ENCODE results near the gene PTBP1.
"Not testable (repeated sequence)": the region's sequence is repeated elsewhere in the genome, so short reads cannot be mapped to it uniquely, and the experiment has no call there.

Gene PTBP1

DNA sequence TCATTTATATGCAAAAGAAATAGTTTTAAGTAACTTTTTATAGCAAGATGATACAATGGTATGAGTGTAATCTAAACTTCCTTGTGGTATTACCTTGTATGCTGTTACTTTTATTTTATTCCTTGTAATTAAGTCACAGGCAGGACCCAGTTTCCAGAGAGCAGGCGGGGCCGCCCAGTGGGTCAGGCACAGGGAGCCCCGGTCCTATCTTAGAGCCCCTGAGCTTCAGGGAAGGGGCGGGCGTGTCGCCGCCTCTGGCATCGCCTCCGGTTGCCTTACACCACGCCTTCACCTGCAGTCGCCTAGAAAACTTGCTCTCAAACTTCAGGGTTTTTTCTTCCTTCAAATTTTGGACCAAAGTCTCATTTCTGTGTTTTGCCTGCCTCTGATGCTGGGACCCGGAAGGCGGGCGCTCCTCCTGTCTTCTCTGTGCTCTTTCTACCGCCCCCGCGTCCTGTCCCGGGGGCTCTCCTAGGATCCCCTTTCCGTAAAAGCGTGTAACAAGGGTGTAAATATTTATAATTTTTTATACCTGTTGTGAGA is 14.3 kb downstream of the PTBP1 start:
- no peak for DNase-seq

DNA sequence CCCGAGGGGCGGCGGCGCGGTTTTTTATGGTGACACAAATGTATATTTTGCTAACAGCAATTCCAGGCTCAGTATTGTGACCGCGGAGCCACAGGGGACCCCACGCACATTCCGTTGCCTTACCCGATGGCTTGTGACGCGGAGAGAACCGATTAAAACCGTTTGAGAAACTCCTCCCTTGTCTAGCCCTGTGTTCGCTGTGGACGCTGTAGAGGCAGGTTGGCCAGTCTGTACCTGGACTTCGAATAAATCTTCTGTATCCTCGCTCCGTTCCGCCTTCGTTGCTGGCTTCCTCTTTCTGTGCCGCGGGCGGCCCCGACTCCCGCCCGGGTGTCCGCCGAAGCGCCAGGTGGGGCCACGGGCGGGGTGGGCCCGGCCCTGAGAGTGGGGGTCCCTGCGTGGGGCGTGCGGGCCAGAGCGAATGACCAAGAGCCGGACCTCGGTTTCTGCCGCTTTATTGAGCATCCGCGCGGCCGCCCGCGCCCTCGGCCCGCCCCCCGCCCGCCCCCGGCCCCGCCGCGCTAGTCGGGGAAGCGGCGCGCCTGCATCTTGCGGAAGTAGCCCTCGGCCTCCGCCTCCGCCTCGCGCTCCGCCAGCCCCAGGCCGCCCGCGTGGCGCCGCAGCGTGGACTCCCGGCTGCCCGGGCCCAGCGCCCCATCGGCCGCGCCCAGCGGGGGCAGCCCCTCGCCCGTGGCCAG is 14.9 kb downstream of the PTBP1 start:
- DNase-seq: no peak

DNA sequence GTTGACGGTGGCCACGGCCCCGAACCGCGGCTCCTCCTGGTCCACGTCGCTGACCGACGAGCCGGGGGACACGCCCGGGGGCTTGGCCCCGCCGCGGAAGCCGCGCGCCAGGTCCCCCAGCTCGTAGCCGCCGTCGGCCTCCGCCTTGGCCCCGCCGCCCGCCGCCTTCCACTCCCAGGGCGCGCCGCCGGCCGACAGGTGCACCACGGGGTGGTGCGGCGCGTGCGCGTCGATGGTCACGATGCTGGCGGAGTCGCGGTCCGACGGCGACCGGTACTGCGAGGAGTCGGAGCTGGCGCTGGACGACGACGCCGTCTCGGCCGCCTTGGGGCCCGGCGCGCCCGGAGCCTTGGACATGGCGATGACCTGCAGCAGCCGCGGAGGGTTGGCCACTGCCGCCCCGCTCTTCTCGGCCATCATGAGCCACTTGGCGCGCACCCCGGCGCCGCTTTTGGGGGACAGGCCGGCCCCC is 15.5 kb downstream of the PTBP1 start:
- DNase-seq: no peak

DNA sequence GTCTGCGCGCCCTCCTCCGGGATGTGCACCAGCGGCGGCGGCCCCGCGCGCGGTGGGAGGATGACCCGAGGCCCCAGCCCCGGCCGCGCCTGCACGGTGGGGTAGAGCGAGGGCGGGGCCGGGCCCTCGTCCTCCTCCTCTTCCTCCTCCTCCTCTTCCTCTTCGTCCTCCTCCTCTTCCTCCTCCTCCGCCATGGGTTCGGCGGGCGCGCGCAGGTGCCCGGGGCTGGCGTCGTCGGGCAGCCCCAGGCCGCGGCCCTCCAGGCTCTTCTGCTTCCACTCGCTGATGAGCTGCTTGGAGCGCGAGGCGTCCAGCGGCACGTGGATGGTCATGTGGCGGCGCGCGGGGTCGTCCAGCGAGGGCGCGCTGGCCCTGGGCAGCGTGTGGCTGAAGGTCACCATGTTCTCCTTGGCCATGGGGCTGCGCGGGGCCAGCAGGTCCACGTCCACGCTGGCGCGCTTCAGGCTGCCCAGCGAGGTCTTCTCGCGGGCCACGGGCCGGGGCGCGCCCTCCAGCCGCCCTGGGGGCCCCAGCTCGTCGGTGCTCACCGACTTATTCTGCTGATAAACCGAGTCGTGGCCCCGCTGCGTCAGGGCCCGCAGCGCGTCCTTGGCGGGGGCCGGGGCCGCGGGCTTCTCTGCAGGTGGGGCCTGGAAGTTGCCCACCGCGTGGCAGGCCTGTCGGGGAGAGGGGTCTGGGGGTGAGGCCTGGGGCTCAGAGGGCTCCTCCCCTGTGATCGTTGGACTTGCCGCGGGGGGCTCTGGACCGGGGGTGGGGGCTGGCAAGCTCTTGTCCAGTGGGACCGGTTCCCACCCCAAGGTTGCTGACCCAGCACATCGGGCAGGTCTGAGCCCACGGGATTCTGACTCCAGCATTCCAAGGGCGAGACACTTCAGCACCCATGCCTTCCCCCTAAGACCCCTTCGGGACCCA is 16.2 kb downstream of the PTBP1 start:
- no peak for DNase-seq

DNA sequence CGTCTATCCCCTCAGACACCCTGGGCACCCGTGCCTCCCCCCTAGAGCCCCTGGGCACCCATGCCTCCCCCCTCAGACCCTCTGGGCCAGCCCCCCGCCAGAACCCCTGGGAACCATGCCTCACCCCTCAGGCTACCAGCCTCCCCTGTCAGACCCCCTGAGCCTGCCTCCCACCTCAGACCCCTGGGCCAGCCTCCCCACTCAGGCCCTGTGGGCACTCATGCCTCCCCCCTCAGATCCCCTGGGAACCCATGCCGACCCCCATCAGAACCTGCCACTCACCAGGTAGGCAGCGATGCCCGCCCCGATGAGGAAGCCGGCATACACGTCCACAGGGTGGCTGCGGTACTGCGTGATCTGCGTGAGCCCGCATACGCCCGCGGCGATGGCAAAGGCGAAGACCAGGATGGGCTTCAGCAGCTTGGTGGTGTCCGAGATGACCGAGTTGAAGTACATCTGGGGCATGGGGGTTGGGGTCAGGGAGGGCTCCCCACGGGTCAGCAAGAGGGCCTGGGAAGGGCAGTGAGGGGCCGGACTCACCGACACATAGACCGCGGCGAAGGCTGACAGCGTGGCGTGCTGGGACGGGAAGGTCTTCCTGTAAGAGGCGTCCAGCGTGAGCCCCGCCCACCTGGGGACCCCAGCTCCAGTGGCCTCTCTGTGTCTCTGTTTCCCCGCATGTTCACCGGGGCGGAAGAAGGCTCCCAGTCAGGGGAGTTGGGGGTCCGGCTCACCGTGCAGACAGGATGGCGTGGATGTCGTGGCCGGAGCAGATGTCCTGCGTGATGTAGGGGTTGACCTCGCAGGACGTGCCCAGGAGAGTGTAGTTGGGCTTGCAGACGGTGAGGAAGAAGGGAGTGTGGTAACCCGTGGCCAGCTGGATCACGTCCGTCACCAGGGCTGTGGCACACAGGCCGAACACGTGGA is 17.2 kb downstream of the PTBP1 start:
- no peak for DNase-seq

DNA sequence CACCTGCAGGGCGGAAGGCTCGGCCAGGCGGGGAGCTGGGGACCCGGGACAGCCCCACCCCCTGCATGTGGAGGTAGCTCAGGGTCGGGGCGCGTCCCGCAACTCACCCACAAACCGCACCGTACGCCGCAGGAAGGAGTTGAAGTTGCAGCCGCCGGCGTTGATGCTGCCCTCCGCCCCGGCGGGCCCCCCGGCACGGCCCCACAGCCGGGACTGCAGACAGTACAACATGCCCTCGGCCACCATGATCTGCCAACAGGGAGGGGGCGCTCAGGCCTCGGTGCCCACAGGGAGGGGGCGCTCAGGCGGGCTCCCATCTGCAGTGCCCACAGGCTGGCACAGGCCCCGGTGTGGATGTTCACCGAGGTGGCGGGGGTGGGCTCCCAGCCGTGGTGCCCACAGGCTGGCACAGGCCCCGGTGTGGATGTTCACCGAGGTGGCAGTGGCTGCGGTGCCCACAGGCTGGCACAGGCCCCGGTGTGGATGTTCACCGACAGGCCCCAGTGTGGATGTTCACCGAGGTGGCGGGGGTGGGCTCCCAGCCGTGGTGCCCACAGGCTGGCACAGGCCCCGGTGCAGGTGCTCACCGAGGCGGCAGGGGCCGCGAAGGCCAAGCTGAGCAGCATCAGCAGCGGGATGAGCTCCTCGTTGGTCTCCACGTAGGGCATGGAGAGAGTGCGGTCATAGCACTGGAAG is 18.0 kb downstream of the PTBP1 start:
- no peak for DNase-seq

DNA sequence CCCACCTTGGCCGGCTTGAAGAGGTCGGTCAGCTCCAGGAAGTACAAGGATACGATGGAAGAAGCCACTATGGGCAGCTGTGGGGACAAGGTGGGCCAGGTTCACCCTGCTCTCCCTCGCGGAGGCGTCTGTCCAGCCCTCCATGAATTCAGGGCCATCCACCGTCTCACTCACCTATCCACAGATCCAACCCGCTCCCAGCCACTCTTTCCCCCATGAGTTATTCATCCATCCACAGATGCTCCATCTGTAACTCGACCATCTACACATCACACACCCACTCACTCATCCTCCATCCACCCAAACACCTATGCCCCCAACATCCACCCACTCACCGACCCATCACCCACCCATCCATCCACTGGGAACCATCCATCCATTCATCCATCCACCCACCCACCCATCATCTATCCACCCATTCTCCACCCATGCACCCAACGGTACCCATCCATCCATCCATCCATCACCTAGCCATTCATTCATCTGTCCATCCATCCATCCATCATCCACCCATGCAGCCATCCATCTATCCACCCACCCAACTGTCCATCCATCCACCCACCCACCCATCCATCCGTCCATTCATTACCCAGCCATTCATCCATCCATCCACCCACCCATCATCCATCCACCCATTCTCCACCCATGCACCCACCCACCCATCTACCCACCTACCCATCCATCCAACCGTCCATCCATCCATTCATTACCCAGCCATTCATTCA is 18.7 kb downstream of the PTBP1 start:
- no peak for DNase-seq

DNA sequence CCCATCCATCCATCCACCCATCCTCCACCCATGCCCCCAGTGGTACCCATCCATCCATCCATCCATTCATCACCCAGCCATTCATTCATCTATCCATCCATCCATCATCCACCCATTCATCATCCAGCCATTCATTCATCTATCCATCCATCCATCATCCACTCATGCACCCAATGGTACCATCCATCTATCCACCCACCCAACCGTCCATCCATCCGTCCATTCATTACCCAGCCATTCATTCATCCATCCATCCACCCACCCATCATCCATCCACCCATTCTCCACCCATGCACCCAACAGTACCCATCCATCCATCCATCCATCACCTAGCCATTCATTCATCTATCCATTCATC is 19.2 kb downstream of the PTBP1 start:
- DNase-seq: no peak

DNA sequence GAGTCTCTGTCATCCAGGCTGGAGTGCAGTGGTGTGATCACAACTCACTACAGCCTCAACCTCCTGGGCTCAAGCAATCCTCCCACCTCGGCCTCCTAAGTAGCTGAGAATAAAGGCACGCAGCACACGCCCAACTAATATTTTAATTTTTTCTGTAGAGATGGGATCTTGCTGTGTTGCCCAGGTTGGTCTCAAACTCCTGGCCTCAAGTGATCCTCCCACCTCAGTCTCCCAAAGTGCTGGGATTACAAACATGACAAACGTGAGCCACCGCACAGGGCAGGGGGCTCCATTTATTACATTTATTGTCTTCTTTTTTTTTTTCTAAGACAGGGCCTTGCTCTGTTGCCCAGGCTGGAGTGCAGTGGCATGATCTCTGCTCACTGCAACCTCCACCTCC is 23.0 kb downstream of the PTBP1 start:
- not testable (repeated sequence) for DNase-seq

DNA sequence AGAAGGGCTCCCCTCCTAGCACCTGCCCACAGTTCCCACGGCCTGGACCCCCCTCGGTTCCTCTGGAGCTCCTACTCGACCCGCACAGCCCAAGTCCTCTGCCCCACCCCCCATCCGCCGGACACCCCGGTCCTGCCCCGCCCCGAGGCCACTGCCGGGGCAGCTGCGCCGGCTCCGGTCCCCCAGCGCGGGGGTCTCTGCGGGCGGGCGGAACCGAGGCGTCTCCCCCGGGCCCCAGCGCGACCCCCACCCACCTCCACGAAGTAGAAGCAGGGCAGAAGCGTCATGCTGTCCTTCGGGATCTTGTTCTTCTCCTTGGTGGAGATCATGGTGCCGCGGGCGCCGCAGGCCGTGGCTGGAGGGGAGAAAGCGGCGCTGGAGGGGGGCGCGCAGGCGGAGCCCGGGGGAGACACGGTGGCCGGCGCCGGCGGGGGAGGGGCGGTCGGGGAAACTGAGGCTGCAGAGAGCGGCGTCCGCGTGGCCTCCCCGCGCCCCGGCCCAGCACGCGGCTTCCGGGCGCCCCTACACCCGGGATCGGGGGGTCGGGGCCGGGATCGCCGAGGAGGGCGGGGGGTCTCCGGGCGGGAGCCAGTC is 24.1 kb downstream of the PTBP1 start:
- no peak for DNase-seq

DNA sequence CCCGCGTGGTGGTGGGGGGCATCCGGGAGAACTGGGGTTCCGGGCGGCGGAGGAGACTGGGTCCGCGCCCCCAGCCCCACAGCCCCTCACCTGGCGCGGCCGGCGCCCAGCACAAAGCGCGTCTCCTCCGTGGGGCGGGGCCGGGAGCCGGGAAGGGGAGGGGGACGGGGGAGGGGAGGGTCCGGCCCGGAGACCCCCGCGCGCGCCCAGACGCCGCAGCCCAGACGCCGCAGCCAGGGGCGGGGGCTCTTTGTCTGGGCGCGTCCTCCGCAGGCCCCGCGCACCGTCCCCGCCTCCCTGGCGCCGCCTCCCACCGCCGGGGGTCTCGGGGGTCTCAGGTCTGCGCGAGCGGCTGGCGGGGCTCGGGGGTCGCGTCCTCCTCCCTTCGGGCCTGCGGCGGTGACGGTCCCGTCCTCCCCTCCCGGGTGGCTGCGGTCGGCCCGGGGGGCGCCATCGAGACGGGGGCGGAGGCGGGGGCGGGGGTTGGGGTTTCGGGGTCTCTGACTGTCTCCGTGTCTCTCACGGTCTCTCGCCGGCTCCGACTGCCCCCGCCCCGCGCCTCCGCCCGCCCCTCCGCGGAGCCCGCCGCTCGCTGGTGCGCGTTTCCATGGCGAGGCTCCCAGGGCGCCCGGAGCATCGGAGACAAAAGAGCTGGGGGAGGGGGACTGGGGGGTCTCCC is 24.7 kb downstream of the PTBP1 start, which contains the start of gene PLPPR3:
TSS of gene PLPPR3 (minus strand) at position 131 of the 679 bp plus-strand sequence. CDS start 396 bp downstream, outside the sequence.
- no peak for DNase-seq

DNA sequence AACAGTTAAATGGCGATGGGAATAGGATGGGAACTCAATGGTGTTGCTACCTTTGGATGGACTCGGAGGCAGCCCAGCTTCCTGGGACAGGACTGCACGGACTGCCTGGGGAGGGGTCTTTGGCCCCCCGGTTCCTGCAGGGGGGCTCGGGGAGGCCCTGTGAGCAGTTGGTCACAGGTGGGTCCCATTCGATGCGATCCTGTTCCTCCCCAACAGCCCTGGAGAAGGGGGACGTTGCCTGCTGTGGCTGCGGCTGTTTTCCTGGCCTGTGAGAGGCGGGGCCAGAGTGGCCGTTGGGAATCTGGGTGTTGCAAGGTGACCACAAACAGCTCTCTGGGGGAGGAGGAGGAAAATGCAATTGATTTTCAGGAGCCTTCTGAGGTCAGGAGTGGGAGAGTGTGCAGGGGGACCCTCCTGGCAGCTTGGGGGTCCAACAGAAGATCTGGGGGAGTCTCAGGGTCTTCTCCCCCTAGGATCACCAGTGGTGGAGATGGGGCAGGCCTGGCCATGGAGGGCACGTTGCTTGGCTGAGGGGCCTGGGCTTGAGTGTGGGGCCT is 26.4 kb downstream of the PTBP1 start:
- no peak for DNase-seq

DNA sequence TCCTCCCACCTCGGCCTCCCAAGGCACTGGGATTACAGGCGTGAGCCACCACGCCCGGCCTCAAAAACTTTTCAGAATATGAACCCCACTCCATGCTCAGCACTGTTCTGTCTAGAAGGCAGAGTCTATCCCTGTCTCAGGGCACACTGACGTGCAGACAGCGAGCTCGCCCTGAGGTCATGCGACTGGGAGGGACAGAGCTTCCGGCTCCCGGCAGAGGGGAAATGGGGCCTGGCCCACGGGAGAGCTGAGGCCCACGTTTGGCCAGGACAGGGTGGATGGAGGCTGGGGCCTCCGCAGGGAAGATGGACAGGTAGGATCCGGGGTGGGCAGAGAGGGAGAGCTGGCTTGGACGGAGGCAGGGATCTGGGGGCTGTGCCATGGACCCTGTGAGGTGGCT is 27.6 kb downstream of the PTBP1 start:
- peak; percentile 82 for DNase-seq

DNA sequence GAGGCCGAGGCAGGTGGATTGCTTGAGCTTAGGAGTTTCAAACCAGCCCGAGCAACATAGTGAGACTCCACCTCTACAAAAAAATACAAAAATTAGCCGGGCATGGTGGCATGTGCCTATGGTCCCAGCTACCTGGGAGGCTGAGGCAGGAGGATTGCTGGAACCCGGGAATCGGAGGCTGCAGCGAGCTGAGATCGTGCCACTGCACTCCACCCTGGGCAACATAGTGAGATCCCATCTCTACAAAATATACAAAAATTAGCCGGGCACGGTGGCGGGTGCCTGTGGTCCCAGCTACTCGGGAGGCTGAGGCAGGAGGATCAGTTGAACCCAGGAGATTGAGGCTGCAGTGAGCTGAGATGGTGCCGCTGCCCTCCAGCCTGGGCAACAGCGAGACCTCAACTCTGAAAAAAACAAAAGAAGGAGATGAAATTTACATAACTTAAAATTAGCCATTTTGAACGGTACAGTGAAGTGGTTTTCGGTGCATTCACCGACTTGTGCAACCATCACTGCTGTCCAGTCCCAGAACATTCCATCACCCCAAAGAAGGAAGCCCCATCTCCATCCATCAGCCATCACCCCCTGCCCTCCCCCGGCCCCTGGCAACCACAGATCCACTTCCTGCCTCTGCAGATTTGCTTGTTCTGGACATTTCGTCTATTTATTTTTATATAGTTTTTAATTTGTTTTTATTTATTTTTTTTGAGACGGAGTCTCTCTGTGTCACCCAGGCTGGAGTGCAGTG is 28.8 kb downstream of the PTBP1 start:
- DNase-seq: peak; percentile 25

DNA sequence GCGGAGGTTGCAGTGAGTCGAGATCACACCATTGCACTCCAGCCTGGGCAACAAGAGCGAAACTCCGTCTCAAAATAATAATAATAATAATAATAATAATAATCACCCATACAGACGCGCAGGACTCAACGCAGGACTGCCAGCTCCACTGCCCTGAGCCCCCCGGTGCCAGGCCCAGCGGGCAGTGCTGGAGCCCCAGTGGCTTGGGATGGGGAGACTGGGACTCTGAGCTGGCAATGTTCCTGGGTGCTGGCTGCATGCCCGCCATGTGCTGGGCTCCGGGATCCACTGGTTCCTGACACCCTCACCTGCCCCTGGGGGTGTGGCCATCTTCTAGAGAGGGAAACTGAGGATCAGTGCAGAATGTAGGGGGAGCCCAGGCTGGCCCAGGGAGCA is 30.1 kb downstream of the PTBP1 start:
- no peak for DNase-seq

DNA sequence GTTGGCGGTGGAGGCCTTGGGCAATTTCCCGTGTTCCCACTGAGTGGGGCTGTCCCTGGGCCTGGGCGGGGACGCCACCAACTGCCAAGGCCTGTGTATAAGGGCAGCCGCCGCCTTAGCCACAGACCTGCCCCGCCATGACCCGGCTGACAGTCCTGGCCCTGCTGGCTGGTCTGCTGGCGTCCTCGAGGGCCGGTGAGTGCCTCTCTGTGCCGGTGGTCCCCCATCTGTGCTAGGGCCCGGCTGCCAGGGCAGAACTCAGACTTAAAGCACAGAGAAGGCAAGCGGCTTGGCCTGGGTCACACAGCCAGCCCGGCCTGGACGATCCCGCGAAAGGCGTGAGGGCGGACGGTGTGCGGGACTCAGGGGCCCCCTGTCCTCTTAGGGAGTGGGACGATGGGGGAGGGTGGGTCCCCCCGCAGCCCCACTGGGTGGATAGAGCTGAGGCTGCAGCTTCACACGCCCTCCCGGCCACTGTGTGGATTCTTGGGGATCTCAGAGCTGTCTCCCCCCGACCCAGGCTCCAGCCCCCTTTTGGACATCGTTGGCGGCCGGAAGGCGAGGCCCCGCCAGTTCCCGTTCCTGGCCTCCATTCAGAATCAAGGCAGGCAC is 30.6 kb downstream of the PTBP1 start, which contains the start of gene AZU1:
TSS of gene AZU1 (plus strand) at position 128 of the 612 bp plus-strand sequence. CDS start at position 138, 10 bp downstream.
- peak; percentile 88 for DNase-seq

DNA sequence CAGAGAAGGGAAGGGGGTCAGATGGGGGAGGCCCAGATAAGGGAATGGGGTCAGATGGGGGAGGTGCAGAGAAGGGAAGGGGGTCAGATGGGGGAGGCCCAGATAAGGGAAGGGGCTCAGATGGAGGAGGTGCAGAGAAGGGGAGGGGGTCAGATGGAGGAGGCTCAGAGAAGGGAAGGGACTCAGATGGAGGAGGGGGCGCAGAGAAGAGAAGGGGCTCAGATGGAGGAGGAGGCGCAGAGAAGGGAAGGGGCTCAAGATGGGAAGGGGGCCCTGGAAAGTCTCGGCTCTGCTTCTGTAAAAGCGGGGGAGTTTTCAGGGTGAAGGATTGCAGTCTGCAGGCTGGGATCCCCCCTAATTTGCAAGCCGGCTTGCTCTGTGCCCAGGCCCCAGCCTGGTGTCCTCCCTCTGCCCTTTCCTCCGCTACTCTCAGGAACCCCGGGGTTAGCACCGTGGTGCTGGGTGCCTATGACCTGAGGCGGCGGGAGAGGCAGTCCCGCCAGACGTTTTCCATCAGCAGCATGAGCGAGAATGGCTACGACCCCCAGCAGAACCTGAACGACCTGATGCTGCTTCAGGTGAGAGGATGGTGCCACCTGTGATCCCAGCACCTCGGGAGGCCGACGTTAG is 32.0 kb downstream of the PTBP1 start:
- DNase-seq: no peak
